OCI-LY1 (cell line): Measurements from ENCODE around the gene ZBTB17.

Experiments
- H2AFZ ChIP-seq: fragments of 200-600 bp; sonication (generic), shearing (Covaris generic); 2 replicates; pipeline ENCODE4 v1.6.0; 2014; ENCODE audit warnings: antibody characterized with exemption, mild to moderate bottlenecking, low read length
- H3F3A ChIP-seq: fragments of 200-600 bp; sonication (generic), shearing (Covaris generic); 2 replicates; pipeline ENCODE4 v1.6.0; 2014; ENCODE audit warnings: mild to moderate bottlenecking, antibody characterized with exemption, low read length, moderate library complexity; ENCODE audit not compliant: insufficient read depth
- H3K27ac ChIP-seq: fragments of 200-600 bp; sonication (generic); 2 replicates; pipeline ENCODE4 v1.5.1; 2014; ENCODE audit warnings: low read length, mixed run types, mild to moderate bottlenecking, low read depth; ENCODE audit not compliant: poor library complexity, severe bottlenecking
- H3K27me3 ChIP-seq: fragments of 200-600 bp; sonication (generic); 2 replicates; pipeline ENCODE4 v1.6.0; 2014; ENCODE audit warnings: antibody characterized with exemption, mild to moderate bottlenecking, low read length, moderate library complexity; ENCODE audit not compliant: insufficient read depth
- H3K36me3 ChIP-seq: fragments of 200-600 bp; sonication (generic); 2 replicates; pipeline ENCODE4 v1.6.1; 2014; ENCODE audit warnings: mild to moderate bottlenecking, antibody characterized with exemption, low read length, moderate library complexity, mixed read lengths; ENCODE audit not compliant: insufficient read depth
- H3K4me1 ChIP-seq: fragments of 200-600 bp; sonication (generic); 2 replicates; pipeline ENCODE4 v1.5.1; 2014; ENCODE audit warnings: mild to moderate bottlenecking, low read length, moderate library complexity; ENCODE audit not compliant: insufficient read depth, severe bottlenecking
- H3K4me2 ChIP-seq: fragments of 200-600 bp; sonication (generic), shearing (Covaris generic); 2 replicates; pipeline ENCODE4 v1.6.1; 2014; ENCODE audit warnings: low read length
- H3K4me3 ChIP-seq: fragments of 200-600 bp; sonication (generic); 2 replicates; pipeline ENCODE4 v1.5.1; 2014; ENCODE audit warnings: low read length, low read depth, mild to moderate bottlenecking, mixed read lengths; ENCODE audit not compliant: poor library complexity, severe bottlenecking
- H3K79me2 ChIP-seq: fragments of 200-600 bp; shearing (Covaris generic); 2 replicates; pipeline ENCODE4 v1.6.1; 2016; ENCODE audit warnings: mixed run types, low read length, mixed read lengths; ENCODE audit not compliant: insufficient read depth
- H3K9ac ChIP-seq: fragments of 200-600 bp; sonication (generic), shearing (Covaris generic); 2 replicates; pipeline ENCODE4 v1.6.1; 2014; ENCODE audit warnings: mild to moderate bottlenecking, low read length, mixed read lengths
- H3K9me2 ChIP-seq: fragments of 200-600 bp; sonication (generic), shearing (Covaris generic); 2 replicates; pipeline ENCODE4 v1.6.1; 2014; ENCODE audit warnings: low read depth, mild to moderate bottlenecking, low read length, mixed read lengths
- H3K9me3 ChIP-seq: fragments of 200-600 bp; shearing (Covaris generic); 2 replicates; pipeline ENCODE4 v1.6.1; 2014; ENCODE audit warnings: low read length, mixed read lengths
- H4K20me1 ChIP-seq: fragments of 200-600 bp; sonication (generic), shearing (Covaris generic); 2 replicates; pipeline ENCODE4 v1.6.0; 2016; ENCODE audit warnings: mild to moderate bottlenecking, low read length; ENCODE audit not compliant: insufficient read depth
- CTCF ChIP-seq: fragments of 200-600 bp; sonication (generic), shearing (Covaris generic); IDR thresholded peaks from 2 replicates; pipeline ENCODE4 v1.5.1; 2017; ENCODE audit warnings: mild to moderate bottlenecking, antibody characterized with exemption, low read length, moderate library complexity, mixed read lengths
- EZH2 ChIP-seq: fragments of 200-600 bp; sonication (generic), shearing (Covaris generic); IDR thresholded peaks from 2 replicates; pipeline ENCODE4 v1.8.0; 2017; ENCODE audit warnings: borderline replicate concordance, mixed run types, mild to moderate bottlenecking, antibody characterized with exemption, low read length, moderate library complexity, mixed read lengths

The ZBTB17 gene

GRCh38 chr1:15941044-15941840 is 34.7 kb downstream of the ZBTB17 start:
- no peaks in the 10 kb centered on the region for H4K20me1 ChIP-seq
- H3K79me2 ChIP-seq = no peaks in the 10 kb centered on the region
- H2AFZ ChIP-seq = no peak overlapping the region
- no peak overlapping the region for H3K9ac ChIP-seq
- H3K4me1 ChIP-seq = peaks cover 9% of the 10 kb centered on the region
- H3F3A ChIP-seq = no peaks in the 10 kb centered on the region
- no peak overlapping the region for H3K4me3 ChIP-seq
- H3K27ac ChIP-seq = no peak overlapping the region
- H3K9me3 ChIP-seq = no peaks in the 10 kb centered on the region
- no peaks in the 10 kb centered on the region for H3K9me2 ChIP-seq
- peaks cover 97% of the 10 kb centered on the region for H3K36me3 ChIP-seq
- TF ChIP-seq CTCF (no peak), EZH2 (no peak)
- H3K27me3 ChIP-seq = no peaks in the 10 kb centered on the region
- H3K4me2 ChIP-seq = no peak overlapping the region

GRCh38 chr1:15940110-15941043 is 35.5 kb downstream of the ZBTB17 start:
- H3K27ac ChIP-seq = no peak overlapping the region
- no peaks in the 10 kb centered on the region for H4K20me1 ChIP-seq
- H3K4me3 ChIP-seq = no peak overlapping the region
- H3K36me3 ChIP-seq = peaks cover 97% of the 10 kb centered on the region
- H2AFZ ChIP-seq = no peak overlapping the region
- H3K9ac ChIP-seq = no peak overlapping the region
- no peaks in the 10 kb centered on the region for H3F3A ChIP-seq
- peaks cover 9% of the 10 kb centered on the region for H3K4me1 ChIP-seq
- no peak for TF ChIP-seq EZH2
- no peak for TF ChIP-seq CTCF
- no peaks in the 10 kb centered on the region for H3K27me3 ChIP-seq
- no peak overlapping the region for H3K4me2 ChIP-seq
- no peaks in the 10 kb centered on the region for H3K9me3 ChIP-seq
- no peaks in the 10 kb centered on the region for H3K79me2 ChIP-seq
- H3K9me2 ChIP-seq = no peaks in the 10 kb centered on the region

GRCh38 chr1:15939181-15940109 is 36.5 kb downstream of the ZBTB17 start:
- H3K9me2 ChIP-seq = no peaks in the 10 kb centered on the region
- H3K4me1 ChIP-seq = peaks cover 9% of the 10 kb centered on the region
- H3K27me3 ChIP-seq = no peaks in the 10 kb centered on the region
- TF ChIP-seq EZH2 = no peak
- no peak for TF ChIP-seq CTCF
- H3F3A ChIP-seq = no peaks in the 10 kb centered on the region
- no peaks in the 10 kb centered on the region for H4K20me1 ChIP-seq
- H2AFZ ChIP-seq = no peak overlapping the region
- H3K36me3 ChIP-seq = peaks cover 97% of the 10 kb centered on the region
- H3K79me2 ChIP-seq = no peaks in the 10 kb centered on the region
- no peaks in the 10 kb centered on the region for H3K9me3 ChIP-seq
- H3K4me3 ChIP-seq = no peak overlapping the region
- H3K27ac ChIP-seq = peak overlapping the region; percentile 50
- H3K4me2 ChIP-seq = no peak overlapping the region
- no peak overlapping the region for H3K9ac ChIP-seq
